ENCODE measurements around the gene SAC3D1. TPM values are rescaled to one million over a fixed set of nuclear protein-coding genes. Genes with fewer than 3 reads are reported as not detected.

Gene SAC3D1
- total and polyA plus RNA-seq, 2 experiments from 2014 or later, result 12.8 to 14.9 TPM

DNA sequence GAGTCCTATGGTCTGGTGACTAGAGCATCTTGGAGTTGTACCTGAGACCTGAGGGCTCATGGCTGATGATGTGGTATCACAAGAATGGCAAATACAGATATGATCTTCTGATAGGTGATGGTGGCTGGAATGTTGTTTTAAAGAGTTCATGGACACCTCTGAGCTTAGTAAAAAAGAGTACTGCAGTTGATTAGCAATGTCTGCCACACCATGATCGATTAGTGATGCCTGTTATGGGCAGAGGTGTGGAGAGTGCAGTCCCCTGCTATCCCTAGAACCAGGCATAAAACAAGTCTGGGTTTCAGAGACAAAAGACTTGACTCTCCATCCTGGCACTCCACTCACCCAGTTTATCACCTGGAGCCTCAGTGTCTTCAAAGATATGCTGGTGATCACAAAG is 42.9 kb upstream of the SAC3D1 start:
- Histone ChIP-seq H3K4me2 (ENCODE audit: unreplicated experiment) (no peak overlapping the region), H3K27ac (no peak overlapping the region), H2AFZ (no peak overlapping the region), H3K9ac (no peak overlapping the region), H4K20me1 (ENCODE audit: insufficient read depth) (no peaks in the 10 kb centered on the region), H3F3A (ENCODE audit: insufficient read depth) (no peaks in the 10 kb centered on the region), H3K79me2 (ENCODE audit: insufficient read depth) (no peaks in the 10 kb centered on the region), H3K9me2 (ENCODE audit: insufficient read depth) (no peaks in the 10 kb centered on the region), H3K4me1 (ENCODE audit: insufficient read depth) (peaks cover 6% of the 10 kb centered on the region), H3K4me3 (no peak overlapping the region), H3K36me3 (ENCODE audit: low read depth) (no peaks in the 10 kb centered on the region), H3K27me3 (replicated peaks; ENCODE audit: insufficient read depth) (no peaks in the 10 kb centered on the region), H3K9me3 (ENCODE audit: low read depth) (no peaks in the 10 kb centered on the region)
- DNase-seq, result no peak
- no peak for TF ChIP-seq EZH2 (IDR thresholded peaks at IDR 0.05; ENCODE audit: insufficient read depth, poor library complexity, severe bottlenecking)
- no peak for TF ChIP-seq EZH2phosphoT487 (IDR thresholded peaks at IDR 0.05; ENCODE audit: insufficient read depth, low read depth)
- WGBS, 2 experiments (ENCODE audit: low coverage in 1 of 2, low lambda C conversion rate in 2 of 2, missing lambda C conversion rate in 2 of 2), result 82 to 94% methylated on average over 1 of the region's 1 CpG
- in situ Hi-C loops (cut with MboI), result no loop called here

DNA sequence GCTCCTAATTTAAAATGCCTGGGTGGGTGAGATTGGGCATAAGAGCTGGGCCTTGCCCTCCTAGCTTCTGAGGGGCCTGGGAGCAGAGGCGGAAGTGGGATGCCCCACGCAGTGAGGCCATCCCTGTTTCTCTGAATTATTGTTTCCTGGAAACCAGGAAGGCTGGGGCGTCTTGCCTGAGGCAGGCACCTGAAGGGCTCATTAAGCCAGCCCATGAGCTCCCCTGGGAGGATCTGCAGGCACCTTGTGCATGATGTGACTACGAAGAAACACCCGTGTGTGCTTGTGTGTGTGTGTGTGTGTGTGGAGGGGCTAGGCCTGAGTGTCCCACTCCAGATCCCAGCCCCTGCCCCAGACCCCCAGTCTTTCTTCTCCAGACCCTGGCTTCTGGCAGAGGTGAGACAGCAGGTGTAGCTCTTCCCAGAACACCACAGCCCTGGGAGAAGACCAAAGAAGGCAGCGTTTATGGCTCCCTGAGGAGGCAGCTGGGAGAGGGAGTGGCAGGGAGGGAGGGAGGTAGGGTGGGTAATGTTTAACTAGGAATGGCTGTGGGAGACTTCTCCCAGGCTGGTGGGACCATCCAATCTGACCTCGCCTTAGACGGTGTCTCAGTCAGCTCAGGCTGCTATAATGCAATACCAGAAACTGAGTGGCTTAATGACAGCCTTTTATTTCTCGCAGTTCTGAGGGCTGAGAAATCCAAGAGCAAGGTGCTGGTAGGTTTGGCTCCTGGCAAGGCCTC is 42.1 kb upstream of the SAC3D1 start:
- H3K79me2 ChIP-seq (ENCODE audit: insufficient read depth), result no peaks in the 10 kb centered on the region
- no peak overlapping the region for H3K9ac ChIP-seq
- 63 to 69% methylated on average over 9 of the region's 9 CpGs for WGBS, 2 experiments (ENCODE audit: low coverage in 1 of 2, low lambda C conversion rate in 2 of 2, missing lambda C conversion rate in 2 of 2)
- in situ Hi-C loops (cut with MboI), result no loop called here
- H3K4me1 ChIP-seq (ENCODE audit: insufficient read depth), result peaks cover 6% of the 10 kb centered on the region
- H3K36me3 ChIP-seq (ENCODE audit: low read depth), result no peaks in the 10 kb centered on the region
- no peaks in the 10 kb centered on the region for H3K9me3 ChIP-seq (ENCODE audit: low read depth)
- H4K20me1 ChIP-seq (ENCODE audit: insufficient read depth), result no peaks in the 10 kb centered on the region
- no peaks in the 10 kb centered on the region for H3K9me2 ChIP-seq (ENCODE audit: insufficient read depth)
- H3K27ac ChIP-seq, result no peak overlapping the region
- H3K4me2 ChIP-seq (ENCODE audit: unreplicated experiment), result no peak overlapping the region
- no peak for DNase-seq
- no peak for TF ChIP-seq EZH2phosphoT487 (IDR thresholded peaks at IDR 0.05; ENCODE audit: insufficient read depth, low read depth)
- no peak for TF ChIP-seq EZH2 (IDR thresholded peaks at IDR 0.05; ENCODE audit: insufficient read depth, poor library complexity, severe bottlenecking)
- H3K27me3 ChIP-seq (replicated peaks; ENCODE audit: insufficient read depth), result no peaks in the 10 kb centered on the region
- H3K4me3 ChIP-seq, result no peak overlapping the region
- H2AFZ ChIP-seq, result no peak overlapping the region
- no peaks in the 10 kb centered on the region for H3F3A ChIP-seq (ENCODE audit: insufficient read depth)

DNA sequence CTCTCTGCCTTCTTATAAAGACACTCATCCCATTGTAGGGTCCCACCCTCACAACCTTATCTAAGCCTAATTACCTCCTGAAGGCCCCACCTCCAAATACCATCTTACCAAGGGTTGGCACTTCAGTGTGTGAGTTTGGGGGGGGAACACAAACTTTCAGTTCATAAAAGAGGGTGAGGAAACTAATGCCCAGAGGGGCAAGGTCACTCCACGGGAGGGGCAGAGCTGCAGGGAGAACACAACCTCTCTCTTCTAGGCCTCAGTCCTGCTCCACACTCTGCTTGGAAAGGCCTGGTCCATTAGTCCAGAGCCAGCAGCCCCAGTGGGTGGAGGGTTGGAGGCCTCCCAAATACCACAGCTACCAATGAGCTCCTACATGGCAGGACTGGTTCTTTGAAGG is 41.5 kb upstream of the SAC3D1 start:
- WGBS, 2 experiments (ENCODE audit: low coverage in 1 of 2, low lambda C conversion rate in 2 of 2, missing lambda C conversion rate in 2 of 2), result 77 to 86% methylated on average over 1 of the region's 1 CpG
- no peak overlapping the region for H3K27ac ChIP-seq
- no peaks in the 10 kb centered on the region for H3F3A ChIP-seq (ENCODE audit: insufficient read depth)
- no peaks in the 10 kb centered on the region for H4K20me1 ChIP-seq (ENCODE audit: insufficient read depth)
- H3K4me3 ChIP-seq, result no peak overlapping the region
- no peak overlapping the region for H2AFZ ChIP-seq
- no peak for DNase-seq
- peaks cover 6% of the 10 kb centered on the region for H3K4me1 ChIP-seq (ENCODE audit: insufficient read depth)
- no peaks in the 10 kb centered on the region for H3K27me3 ChIP-seq (replicated peaks; ENCODE audit: insufficient read depth)
- H3K9ac ChIP-seq, result no peak overlapping the region
- no peaks in the 10 kb centered on the region for H3K9me3 ChIP-seq (ENCODE audit: low read depth)
- no peaks in the 10 kb centered on the region for H3K79me2 ChIP-seq (ENCODE audit: insufficient read depth)
- no peaks in the 10 kb centered on the region for H3K9me2 ChIP-seq (ENCODE audit: insufficient read depth)
- no peaks in the 10 kb centered on the region for H3K36me3 ChIP-seq (ENCODE audit: low read depth)
- in situ Hi-C loops (cut with MboI), result no loop called here
- TF ChIP-seq EZH2phosphoT487 (IDR thresholded peaks at IDR 0.05; ENCODE audit: insufficient read depth, low read depth) (no peak), EZH2 (IDR thresholded peaks at IDR 0.05; ENCODE audit: insufficient read depth, poor library complexity, severe bottlenecking) (no peak)
- no peak overlapping the region for H3K4me2 ChIP-seq (ENCODE audit: unreplicated experiment)

DNA sequence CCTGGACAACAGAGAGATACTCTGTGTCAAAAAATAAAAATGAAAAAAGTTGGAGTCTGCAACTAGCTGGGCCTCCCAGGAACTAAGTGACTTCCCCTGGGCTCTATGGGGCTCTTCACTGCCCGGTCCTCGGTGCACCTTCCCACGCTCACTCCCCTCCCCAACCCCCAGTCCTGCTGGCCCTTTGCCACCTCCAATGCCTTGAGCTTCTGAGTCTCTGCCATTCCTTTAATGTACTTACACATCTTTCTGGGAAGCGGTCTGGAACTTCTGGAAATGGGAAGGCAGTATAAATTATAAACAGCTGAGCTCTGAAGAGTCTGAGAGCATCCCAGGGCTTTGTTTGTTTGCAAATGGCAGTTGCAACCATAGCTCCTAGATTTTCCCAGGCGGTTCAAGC is 38.3 kb upstream of the SAC3D1 start:
- Histone ChIP-seq H3K36me3 (ENCODE audit: low read depth) (no peaks in the 10 kb centered on the region), H3K4me3 (no peak overlapping the region), H3K27ac (no peak overlapping the region), H2AFZ (no peak overlapping the region), H3K4me2 (ENCODE audit: unreplicated experiment) (no peak overlapping the region), H4K20me1 (ENCODE audit: insufficient read depth) (no peaks in the 10 kb centered on the region), H3K79me2 (ENCODE audit: insufficient read depth) (no peaks in the 10 kb centered on the region), H3K9me2 (ENCODE audit: insufficient read depth) (no peaks in the 10 kb centered on the region), H3K9me3 (ENCODE audit: low read depth) (no peaks in the 10 kb centered on the region), H3F3A (ENCODE audit: insufficient read depth) (peaks cover 4% of the 10 kb centered on the region; the same call in 1 of the 2 replicates), H3K27me3 (replicated peaks; ENCODE audit: insufficient read depth) (no peaks in the 10 kb centered on the region), H3K4me1 (ENCODE audit: insufficient read depth) (peaks cover 18% of the 10 kb centered on the region), H3K9ac (no peak overlapping the region)
- DNase-seq, result no peak
- in situ Hi-C loops (cut with MboI), result no loop called here
- 23 to 29% methylated on average over 5 of the region's 5 CpGs for WGBS, 2 experiments (ENCODE audit: low coverage in 1 of 2, low lambda C conversion rate in 2 of 2, missing lambda C conversion rate in 2 of 2)
- TF ChIP-seq EZH2 (IDR thresholded peaks at IDR 0.05; ENCODE audit: insufficient read depth, poor library complexity, severe bottlenecking) (no peak), EZH2phosphoT487 (IDR thresholded peaks at IDR 0.05; ENCODE audit: insufficient read depth, low read depth) (no peak)
